ENCODE data around the gene CD99L2. TPM values are rescaled to one million over a fixed set of nuclear protein-coding genes. Genes with fewer than 3 reads are reported as not detected.

The CD99L2 gene
- total RNA-seq, 2 donors from 2014 or later = 32.6 to 53.3 TPM

DNA sequence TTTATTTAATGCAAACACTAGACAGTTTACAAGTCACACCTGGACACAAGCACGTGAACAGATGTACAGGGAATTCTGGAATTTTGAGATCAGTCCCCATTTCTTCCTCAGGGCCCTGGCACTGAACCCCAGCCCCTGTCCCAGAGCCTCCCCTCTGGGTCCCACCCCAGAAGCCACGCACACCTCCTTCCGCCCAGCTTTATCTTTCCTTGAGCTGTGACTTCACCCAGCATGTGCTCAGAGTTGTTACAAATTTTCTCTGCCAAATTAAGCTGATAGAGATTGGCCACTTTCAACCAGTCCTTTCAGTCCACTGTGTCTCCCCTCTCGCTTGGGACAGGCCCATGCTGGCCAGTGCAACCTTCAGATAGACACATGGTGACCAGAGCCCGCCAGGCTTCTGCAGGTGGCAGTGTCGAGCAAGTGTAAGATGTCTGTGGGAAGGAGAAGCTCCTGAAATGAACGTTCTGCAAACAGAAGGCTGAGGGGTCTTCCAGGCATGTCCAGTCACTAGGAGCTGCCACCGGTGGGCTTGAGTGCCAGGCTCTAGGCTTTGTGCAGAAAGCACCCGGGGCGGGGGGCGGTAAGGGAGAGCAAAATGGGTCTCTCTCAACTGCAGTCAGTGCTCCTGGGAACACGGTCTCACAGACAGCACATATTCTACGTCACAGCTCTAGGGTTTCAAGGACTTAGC lies 132.0 kb downstream of the CD99L2 start:
- Histone ChIP-seq H3K9me3 (no peaks in the 10 kb centered on the region), H3K4me3 (no peak overlapping the region), H3K27ac (no peak overlapping the region), H3K4me1 (replicated peaks) (no peaks in the 10 kb centered on the region), H3K27me3 (replicated peaks; ENCODE audit: insufficient read depth) (no peaks in the 10 kb centered on the region), H3K36me3 (no peaks in the 10 kb centered on the region)
- intact Hi-C loops (cut with DNase I) = no loop called here
- WGBS = 80% methylated on average over 13 of the region's 13 CpGs
- no peak for DNase-seq (ENCODE audit: low spot score)
- TF ChIP-seq POLR2A (IDR thresholded peaks at IDR 0.05) (no peak), POLR2AphosphoS5 (IDR thresholded peaks at IDR 0.05) (no peak)
- TF ChIP-seq, protein P1, sequence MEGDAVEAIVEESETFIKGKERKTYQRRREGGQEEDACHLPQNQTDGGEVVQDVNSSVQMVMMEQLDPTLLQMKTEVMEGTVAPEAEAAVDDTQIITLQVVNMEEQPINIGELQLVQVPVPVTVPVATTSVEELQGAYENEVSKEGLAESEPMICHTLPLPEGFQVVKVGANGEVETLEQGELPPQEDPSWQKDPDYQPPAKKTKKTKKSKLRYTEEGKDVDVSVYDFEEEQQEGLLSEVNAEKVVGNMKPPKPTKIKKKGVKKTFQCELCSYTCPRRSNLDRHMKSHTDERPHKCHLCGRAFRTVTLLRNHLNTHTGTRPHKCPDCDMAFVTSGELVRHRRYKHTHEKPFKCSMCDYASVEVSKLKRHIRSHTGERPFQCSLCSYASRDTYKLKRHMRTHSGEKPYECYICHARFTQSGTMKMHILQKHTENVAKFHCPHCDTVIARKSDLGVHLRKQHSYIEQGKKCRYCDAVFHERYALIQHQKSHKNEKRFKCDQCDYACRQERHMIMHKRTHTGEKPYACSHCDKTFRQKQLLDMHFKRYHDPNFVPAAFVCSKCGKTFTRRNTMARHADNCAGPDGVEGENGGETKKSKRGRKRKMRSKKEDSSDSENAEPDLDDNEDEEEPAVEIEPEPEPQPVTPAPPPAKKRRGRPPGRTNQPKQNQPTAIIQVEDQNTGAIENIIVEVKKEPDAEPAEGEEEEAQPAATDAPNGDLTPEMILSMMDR (IDR thresholded peaks at IDR 0.05) = no peak

DNA sequence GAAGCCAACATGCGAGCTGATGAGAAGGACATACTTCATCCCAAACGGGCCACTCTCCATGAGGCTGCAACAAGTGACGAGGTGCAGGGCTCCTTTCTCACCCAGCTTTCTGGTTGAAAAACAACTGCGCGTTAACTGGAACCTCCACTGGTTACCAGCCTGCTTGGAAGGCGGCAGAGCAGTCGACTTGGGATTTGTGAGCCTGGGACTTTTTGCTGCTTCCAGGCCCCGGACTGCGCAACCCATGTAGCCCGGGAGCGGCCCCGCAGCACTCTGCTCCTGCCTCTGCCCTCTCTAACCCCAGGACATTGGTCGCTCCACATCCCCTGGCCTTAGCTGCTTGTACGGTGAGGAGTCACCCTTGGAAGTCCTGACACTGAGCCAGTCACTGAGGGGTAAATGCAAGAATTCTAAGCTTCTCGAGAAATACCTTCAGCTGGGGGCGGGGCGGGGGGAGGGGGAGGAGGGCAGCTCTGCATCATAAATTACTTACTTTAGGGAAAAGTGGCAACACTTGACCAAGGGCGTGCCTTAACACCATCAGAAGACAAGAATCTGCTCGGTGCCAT lies 132.6 kb downstream of the CD99L2 start:
- Histone ChIP-seq H3K27ac (no peak overlapping the region), H3K9me3 (no peaks in the 10 kb centered on the region), H3K4me1 (replicated peaks) (no peaks in the 10 kb centered on the region), H3K4me3 (no peak overlapping the region), H3K27me3 (replicated peaks; ENCODE audit: insufficient read depth) (no peaks in the 10 kb centered on the region), H3K36me3 (no peaks in the 10 kb centered on the region)
- 86% methylated on average over 14 of the region's 19 CpGs for WGBS
- DNase-seq (ENCODE audit: low spot score) = no peak
- no peak for TF ChIP-seq POLR2AphosphoS5 (IDR thresholded peaks at IDR 0.05)
- TF ChIP-seq, protein P1 (IDR thresholded peaks at IDR 0.05) = no peak
- TF ChIP-seq POLR2A (IDR thresholded peaks at IDR 0.05) = no peak
- intact Hi-C loops (cut with DNase I) = no loop called here

DNA sequence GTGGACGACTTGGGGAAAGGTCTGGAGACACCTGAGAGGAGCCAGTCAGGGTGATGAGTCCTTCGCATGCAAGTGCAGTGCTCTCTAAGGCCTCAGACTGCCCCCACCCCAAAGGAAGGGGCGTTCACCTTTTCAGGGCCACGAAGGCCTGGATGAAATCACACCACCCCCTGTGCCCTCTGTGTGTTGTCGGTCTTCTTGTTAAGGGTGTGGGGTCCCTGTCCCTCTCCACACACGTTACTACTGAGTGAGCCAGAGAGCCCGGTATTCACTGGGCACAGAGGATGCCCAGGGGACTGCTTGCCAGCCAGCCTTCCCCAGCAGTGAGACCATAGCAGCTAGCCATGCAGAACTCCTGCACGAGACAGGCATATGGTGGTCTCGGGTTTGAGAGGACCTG lies 133.2 kb downstream of the CD99L2 start:
- no peak for TF ChIP-seq POLR2A (IDR thresholded peaks at IDR 0.05)
- TF ChIP-seq POLR2AphosphoS5 (IDR thresholded peaks at IDR 0.05) = no peak
- TF ChIP-seq, protein P1 (IDR thresholded peaks at IDR 0.05) = no peak
- Histone ChIP-seq H3K4me1 (replicated peaks) (no peaks in the 10 kb centered on the region), H3K36me3 (no peaks in the 10 kb centered on the region), H3K9me3 (no peaks in the 10 kb centered on the region), H3K4me3 (no peak overlapping the region), H3K27me3 (replicated peaks; ENCODE audit: insufficient read depth) (no peaks in the 10 kb centered on the region), H3K27ac (no peak overlapping the region)
- no peak for DNase-seq (ENCODE audit: low spot score)
- 86% methylated on average over 7 of the region's 9 CpGs for WGBS
- intact Hi-C loops (cut with DNase I) = no loop called here

DNA sequence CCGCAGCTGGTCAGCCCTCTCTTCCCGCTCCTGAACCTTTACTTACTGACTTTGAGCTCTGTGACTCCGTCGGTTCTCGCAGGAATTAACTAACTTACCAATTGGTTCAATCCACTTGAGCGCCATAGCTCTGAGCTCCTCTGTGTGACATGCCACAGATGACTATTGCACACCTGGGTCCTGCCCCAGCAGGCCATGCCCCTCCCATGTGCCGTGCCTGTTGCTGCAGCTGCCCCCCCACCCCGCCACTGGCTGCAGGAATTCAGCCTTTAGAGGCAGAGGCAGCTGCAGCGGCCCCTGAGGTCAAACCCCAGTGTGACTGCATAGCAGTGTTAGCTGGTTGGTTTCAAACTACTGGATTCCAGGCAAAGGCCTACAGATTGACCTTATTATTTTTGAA lies 134.7 kb downstream of the CD99L2 start:
- H3K27me3 ChIP-seq (replicated peaks; ENCODE audit: insufficient read depth) = no peaks in the 10 kb centered on the region
- intact Hi-C loops (cut with DNase I) = no loop called here
- H3K36me3 ChIP-seq = no peaks in the 10 kb centered on the region
- H3K4me1 ChIP-seq (replicated peaks) = no peaks in the 10 kb centered on the region
- TF ChIP-seq POLR2AphosphoS5 (IDR thresholded peaks at IDR 0.05) (no peak), POLR2A (IDR thresholded peaks at IDR 0.05) (no peak)
- TF ChIP-seq, protein P1 (IDR thresholded peaks at IDR 0.05) = no peak
- H3K4me3 ChIP-seq = no peak overlapping the region
- WGBS = 86% methylated on average over 5 of the region's 9 CpGs
- H3K27ac ChIP-seq = no peak overlapping the region
- DNase-seq (ENCODE audit: low spot score) = no peak
- no peaks in the 10 kb centered on the region for H3K9me3 ChIP-seq

DNA sequence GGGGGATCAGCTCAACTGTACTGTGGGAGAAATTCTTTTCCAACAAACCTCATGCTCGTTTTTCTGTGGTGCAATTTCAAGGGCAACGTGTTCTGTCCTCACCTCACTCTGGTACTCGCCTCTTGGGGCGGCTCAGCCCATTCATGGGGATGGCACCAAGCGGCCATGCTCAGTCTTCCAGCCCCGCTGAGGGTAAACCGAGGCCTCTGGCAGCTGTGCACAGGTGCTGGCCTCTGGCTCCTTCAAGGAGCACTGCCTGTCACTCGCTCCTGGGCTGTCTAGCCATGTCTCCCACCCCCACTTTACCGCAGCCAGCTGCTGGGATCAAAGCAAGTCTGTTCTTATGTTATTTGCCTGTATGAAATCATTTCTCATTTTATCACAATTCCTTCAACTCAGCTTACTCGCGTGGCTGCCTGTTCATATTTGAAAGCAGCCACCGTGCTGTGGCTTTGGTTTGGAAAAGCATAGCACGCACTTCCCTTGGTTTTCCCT lies 135.1 kb downstream of the CD99L2 start:
- no peak for DNase-seq (ENCODE audit: low spot score)
- no peak overlapping the region for H3K4me3 ChIP-seq
- no peaks in the 10 kb centered on the region for H3K4me1 ChIP-seq (replicated peaks)
- H3K27me3 ChIP-seq (replicated peaks; ENCODE audit: insufficient read depth) = no peaks in the 10 kb centered on the region
- H3K36me3 ChIP-seq = no peaks in the 10 kb centered on the region
- intact Hi-C loops (cut with DNase I) = no loop called here
- WGBS = 79% methylated on average over 10 of the region's 13 CpGs
- H3K9me3 ChIP-seq = no peaks in the 10 kb centered on the region
- no peak for TF ChIP-seq POLR2AphosphoS5 (IDR thresholded peaks at IDR 0.05)
- TF ChIP-seq POLR2A (IDR thresholded peaks at IDR 0.05) = no peak
- TF ChIP-seq, protein P1 (IDR thresholded peaks at IDR 0.05) = no peak
- H3K27ac ChIP-seq = no peak overlapping the region
